GM18868 (cell line): ENCODE data around the gene CD151.

Experiments used
- ATAC-seq: cut with Tn5 transposase; IDR thresholded peaks from one replicate; pipeline ENCODE4 v1.9.1; 2021; ENCODE audit warnings: mild to moderate bottlenecking, moderate library complexity; ENCODE audit not compliant: unreplicated experiment

Gene CD151

DNA sequence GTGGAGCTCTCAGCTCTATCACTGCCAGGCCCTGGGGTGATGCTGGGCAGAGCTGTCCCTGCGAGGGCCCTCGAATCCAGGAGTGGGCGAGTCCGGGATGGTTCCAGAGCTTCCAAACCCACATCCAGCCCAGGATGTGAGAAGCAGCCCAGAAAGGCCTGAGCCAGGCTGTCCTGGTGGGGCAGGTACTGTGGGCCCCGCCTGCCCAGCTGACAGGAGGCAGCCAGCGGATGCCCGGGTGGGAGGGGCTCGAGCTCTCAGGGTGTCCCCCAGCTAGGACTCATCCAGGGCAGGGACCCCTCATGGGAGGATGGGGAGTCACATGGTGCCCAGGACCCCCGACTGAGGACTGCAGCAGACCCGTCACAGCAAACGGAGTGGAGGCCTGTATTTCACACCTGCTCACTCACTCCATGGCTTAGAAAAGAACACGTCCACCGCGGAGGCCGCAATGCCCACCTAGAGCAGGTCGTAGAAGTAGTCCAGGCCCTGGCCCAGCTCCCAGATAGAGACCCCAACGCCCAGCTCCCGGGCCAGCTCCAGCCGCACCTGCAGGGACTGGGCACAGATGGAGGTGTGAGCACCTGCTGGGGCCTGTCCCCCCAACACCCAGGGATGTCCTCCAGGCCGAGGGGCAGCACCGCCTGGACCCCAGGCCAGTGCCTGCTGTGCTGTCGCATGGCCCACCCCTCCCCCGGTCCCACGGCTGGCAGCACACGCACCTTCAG, 36.8 kb downstream of the CD151 start:
- no peak for ATAC-seq

- ATAC-seq, result no peak
Observed at GRCh38 chr11:870127-870413, 37.3 kb downstream of the CD151 start.

DNA sequence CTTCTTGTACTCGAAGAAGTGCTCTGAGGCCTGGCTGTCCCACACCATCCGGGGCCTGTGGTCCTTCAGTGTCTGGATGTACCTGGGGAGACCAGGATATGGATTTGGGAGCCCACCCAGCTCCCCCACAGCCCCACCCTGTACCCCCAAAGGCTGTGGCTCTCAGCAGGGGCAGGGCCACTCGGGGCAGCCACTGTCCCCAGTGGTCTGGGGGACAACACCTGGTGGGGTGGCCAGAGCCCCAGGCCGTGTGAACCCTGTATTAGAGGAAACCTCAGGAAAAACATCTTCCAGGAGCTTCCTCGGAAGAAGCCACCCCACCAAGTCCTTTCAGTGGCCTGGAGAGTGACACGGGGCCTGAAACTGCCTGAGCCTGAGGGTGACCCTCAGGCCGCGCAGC, 37.7 kb downstream of the CD151 start:
- no peak for ATAC-seq

DNA sequence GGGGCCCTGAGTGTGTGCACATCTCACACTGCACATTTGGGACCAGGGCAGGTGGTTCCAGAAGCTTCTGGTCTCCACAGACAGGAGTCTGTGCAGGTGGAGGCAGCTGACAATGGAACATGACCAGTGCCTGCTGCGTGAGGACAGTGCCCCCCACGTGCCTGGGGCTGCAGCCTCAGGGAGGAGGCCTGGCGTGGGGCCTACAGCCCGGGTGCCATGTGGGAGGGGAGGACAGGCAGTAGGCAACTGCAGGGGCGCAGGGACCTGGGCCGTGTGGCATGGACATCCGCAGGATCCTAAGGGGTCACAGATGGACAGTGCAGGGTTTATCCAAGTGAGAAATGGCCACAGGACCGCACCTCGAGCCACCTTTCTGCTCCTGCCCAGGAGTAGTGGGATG, 38.7 kb downstream of the CD151 start:
- ATAC-seq, result no peak

GRCh38 chr11:872799-873198, 40.0 kb downstream of the CD151 start:
- no peak for ATAC-seq

GRCh38 chr11:873706-874105, 41.0 kb downstream of the CD151 start:
- no peak for ATAC-seq

- ATAC-seq, result no peak
Observed at GRCh38 chr11:875203-875602, 42.5 kb downstream of the CD151 start.

GRCh38 chr11:875769-876301, 43.1 kb downstream of the CD151 start:
- no peak for ATAC-seq

DNA sequence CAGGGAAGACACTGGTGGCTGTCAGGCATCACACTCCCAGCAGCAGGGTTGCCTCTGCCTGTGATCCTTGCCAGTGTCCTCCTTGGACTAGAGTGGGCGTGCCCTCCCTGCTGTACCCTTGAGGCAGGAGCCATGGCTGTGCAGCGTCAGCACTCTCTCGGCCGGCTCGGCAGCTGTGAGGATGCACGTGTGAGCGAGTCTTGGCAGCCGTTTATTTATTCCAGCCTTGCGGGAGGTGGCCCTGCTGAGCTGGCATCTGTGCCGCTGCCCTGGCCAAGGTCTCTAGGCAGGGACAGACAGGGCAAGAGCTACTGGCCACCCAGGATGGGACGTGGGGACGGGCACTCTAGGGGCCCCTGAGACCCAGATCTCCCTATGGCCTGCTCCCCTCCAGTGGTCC, 43.8 kb downstream of the CD151 start:
- no peak for ATAC-seq

- ATAC-seq, result no peak
Observed at GRCh38 chr11:877565-877964, 44.8 kb downstream of the CD151 start.

DNA sequence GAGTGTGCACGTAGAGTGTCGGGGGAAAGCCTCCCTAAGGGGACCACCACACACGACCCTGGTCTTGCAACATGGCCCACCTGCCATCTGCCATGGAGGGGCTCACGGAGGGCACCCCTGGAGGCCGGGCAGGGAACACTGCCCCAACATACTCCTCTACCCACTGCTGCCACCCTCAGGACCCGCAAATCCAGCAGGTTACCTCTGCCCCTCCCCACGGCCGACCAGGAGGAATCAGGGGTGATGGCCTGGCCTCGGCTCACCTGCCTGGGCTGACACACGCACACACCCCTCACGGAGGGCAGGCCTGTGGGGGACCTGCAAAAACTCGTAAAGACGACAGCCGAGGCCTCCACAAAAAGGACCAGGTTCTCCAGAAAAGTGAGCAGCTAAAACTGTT, 47.7 kb downstream of the CD151 start:
- ATAC-seq, result no peak

DNA sequence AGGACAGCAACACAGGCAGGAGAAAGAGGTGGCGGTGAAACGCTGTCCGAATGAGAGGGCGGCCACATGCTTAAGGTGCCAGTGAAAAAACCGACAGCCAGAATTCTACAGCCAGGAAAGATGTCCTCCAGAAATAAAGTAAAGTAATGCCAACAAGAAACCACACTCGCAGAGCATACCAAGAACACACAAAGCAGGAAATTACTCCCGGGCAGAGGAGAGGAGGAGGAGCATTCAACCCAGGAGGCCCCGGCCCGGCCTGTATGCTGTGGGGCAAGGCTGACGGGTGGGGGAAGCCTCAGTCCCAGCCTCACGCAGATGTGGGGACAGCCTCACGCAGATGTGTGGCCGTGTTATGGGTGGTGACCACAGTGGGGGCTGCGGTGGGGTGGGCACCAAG, 49.8 kb downstream of the CD151 start:
- ATAC-seq, result no peak

DNA sequence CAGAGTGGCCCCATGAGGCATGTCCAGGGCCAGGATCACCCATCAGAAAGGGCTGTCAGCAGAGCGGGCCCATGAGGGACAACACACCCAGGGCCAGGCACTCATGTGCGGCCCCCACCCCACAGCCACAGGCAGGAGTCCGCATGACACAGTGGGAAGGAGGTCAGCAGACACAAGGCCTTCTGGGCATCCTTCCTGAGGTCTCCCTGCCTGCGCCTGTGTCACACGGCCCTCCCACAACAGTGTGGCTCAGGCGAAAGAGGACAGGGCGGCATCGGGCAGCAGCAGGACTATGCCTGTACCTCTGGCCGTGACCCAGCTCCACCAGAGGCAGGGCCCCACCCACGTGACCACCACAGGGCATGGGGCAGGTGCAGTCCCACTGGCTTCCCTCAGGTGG, 50.8 kb downstream of the CD151 start:
- no peak for ATAC-seq

GRCh38 chr11:884578-885070, 51.9 kb downstream of the CD151 start:
- ATAC-seq, result no peak

DNA sequence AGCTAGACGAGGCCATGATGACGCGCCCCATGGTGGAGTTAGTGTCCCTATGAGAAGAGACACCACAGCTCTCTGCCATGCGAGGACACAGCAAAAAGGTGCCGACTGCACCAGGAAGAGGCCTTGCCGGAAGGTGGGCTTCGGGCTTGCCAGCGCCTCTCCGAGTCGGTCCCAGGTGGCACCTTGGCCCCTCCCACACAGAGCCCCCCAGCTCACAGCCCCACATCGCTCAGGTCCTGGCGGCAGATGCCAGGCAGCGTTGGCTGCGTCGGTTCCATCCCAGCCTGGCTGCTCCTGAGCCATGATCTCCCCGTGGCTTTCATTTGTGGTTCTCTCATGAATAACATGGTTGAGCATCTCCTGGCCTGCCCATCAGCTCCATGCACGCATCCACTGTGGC, 53.8 kb downstream of the CD151 start:
- no peak for ATAC-seq

GRCh38 chr11:887589-887988, 54.8 kb downstream of the CD151 start:
- ATAC-seq, result no peak
